Endometrial microvascular endothelial cells (primary cell): ENCODE data around the gene GPR15. TPM values are rescaled to one million over a fixed set of nuclear protein-coding genes. Genes with fewer than 3 reads are reported as not detected.

ENCODE experiments used
- in situ Hi-C: cut with HindIII; loops from 2 replicates; pipeline ENCODE4 v1.10.0; 2017; ENCODE audit warnings: low sequenced_read_pairs, low pct_unique_long_range_greater_than_20kb; ENCODE audit errors: inconsistent ontology term
- total RNA-seq: library from RNA; depleted of rRNA; stranded (reverse); fragments of >200 nt; gene quantifications from one replicate; pipeline ENCODE4 v1.2.3, GENCODE V29; 2015; ENCODE audit errors: inconsistent ontology term

Gene GPR15
- total RNA-seq, 1 donor from 2014 or later = not detected

- in situ Hi-C loops = no loop called here
Observed at GRCh38 chr3:98577178-98577895, 45.6 kb downstream of the GPR15 start.

GRCh38 chr3:98580401-98581386, 48.9 kb downstream of the GPR15 start:
- in situ Hi-C loops = no loop called here

- in situ Hi-C loops = no loop called here
Observed at GRCh38 chr3:98581474-98581873, 49.7 kb downstream of the GPR15 start.

GRCh38 chr3:98582042-98582441, 50.3 kb downstream of the GPR15 start:
- in situ Hi-C loops = no loop called here

GRCh38 chr3:98583766-98584165, 52.0 kb downstream of the GPR15 start:
- in situ Hi-C loops = no loop called here

Other genes with a start within 250 kb of the GPR15 start
- not detected for gene OR5H2, start 249.5 kb upstream of the GPR15 start, total RNA-seq
- gene OR5K4, start 178.1 kb upstream of the GPR15 start, total RNA-seq = not detected
- gene OR5K3, start 141.3 kb upstream of the GPR15 start, total RNA-seq = not detected
- not detected for gene OR5K1, start 68.8 kb upstream of the GPR15 start, total RNA-seq
- gene OR5K2, start 34.3 kb upstream of the GPR15 start, total RNA-seq = not detected
- 118 TPM for gene CLDND1, start 9.1 kb upstream of the GPR15 start, total RNA-seq
- gene CPOX, start 61.6 kb downstream of the GPR15 start, total RNA-seq = 24.0 TPM
- gene ST3GAL6, start 231.4 kb downstream of the GPR15 start, total RNA-seq = 4.4 TPM